GM21786 (cell line): ENCODE results near the gene FBXL13.
"Not testable (repeated sequence)": the region's sequence is repeated elsewhere in the genome, so short reads cannot be mapped to it uniquely, and the experiment has no call there.

Experiments used
- ATAC-seq: cut with Tn5 transposase; IDR thresholded peaks from one replicate; pipeline ENCODE4 v1.9.1; 2021; ENCODE audit not compliant: unreplicated experiment

Gene FBXL13

GRCh38 chr7:103080923-103081322 lies 6.3 kb upstream of the FBXL13 start:
- ATAC-seq, result no peak

GRCh38 chr7:103079836-103080235 lies 5.2 kb upstream of the FBXL13 start:
- ATAC-seq, result no peak

- ATAC-seq, result not testable (repeated sequence)
Measured at GRCh38 chr7:103078226-103078625, 3.6 kb upstream of the FBXL13 start.

- no peak for ATAC-seq
Measured at GRCh38 chr7:103077318-103077717, 2.7 kb upstream of the FBXL13 start.

GRCh38 chr7:103076764-103077163 lies 2.2 kb upstream of the FBXL13 start:
- ATAC-seq, result no peak

GRCh38 chr7:103075337-103075918 lies 832 bp upstream of the FBXL13 start:
- peak; percentile 44 for ATAC-seq

- ATAC-seq, result no peak
Measured at GRCh38 chr7:103073989-103074518, 542 bp downstream of the FBXL13 start.

GRCh38 chr7:103071000-103071399 lies 3.6 kb downstream of the FBXL13 start:
- ATAC-seq, result no peak

- no peak for ATAC-seq
Measured at GRCh38 chr7:103068414-103069403, 5.9 kb downstream of the FBXL13 start.

- ATAC-seq, result peak; percentile 72
Measured at GRCh38 chr7:103065667-103066066, 8.9 kb downstream of the FBXL13 start.

GRCh38 chr7:103063895-103064294 lies 10.7 kb downstream of the FBXL13 start:
- ATAC-seq, result no peak

- ATAC-seq, result no peak
Measured at GRCh38 chr7:103059471-103059870, 15.1 kb downstream of the FBXL13 start.

- no peak for ATAC-seq
Measured at GRCh38 chr7:103058122-103058521, 16.5 kb downstream of the FBXL13 start.

- not testable (repeated sequence) for ATAC-seq
Measured at GRCh38 chr7:103056006-103056405, 18.6 kb downstream of the FBXL13 start.

GRCh38 chr7:103051519-103051918 lies 23.1 kb downstream of the FBXL13 start:
- ATAC-seq, result no peak

GRCh38 chr7:103048833-103049232 lies 25.8 kb downstream of the FBXL13 start:
- ATAC-seq, result no peak

GRCh38 chr7:103041815-103042214 lies 32.8 kb downstream of the FBXL13 start:
- not testable (repeated sequence) for ATAC-seq

- not testable (repeated sequence) for ATAC-seq
Measured at GRCh38 chr7:103037823-103038739, 36.5 kb downstream of the FBXL13 start.

- no peak for ATAC-seq
Measured at GRCh38 chr7:103037476-103037822, 37.1 kb downstream of the FBXL13 start.

GRCh38 chr7:103034318-103034717 lies 40.3 kb downstream of the FBXL13 start:
- ATAC-seq, result not testable (repeated sequence)

GRCh38 chr7:103031781-103032180 lies 42.8 kb downstream of the FBXL13 start:
- no peak for ATAC-seq
